Activated T-cell treated with anti-CD3 and anti-CD28 coated beads for 4 hours (primary cell): ENCODE results near the gene MED25.
"Not testable (repeated sequence)": the region's sequence is repeated elsewhere in the genome, so short reads cannot be mapped to it uniquely, and the experiment has no call there.

Source experiments
- DNase-seq: peaks from one replicate; pipeline ENCODE4 v3.0.0-alpha.2; 2020

MED25 gene

GRCh38 chr19:49818649-49819370, 721 bp downstream of the MED25 start:
- no peak for DNase-seq

- DNase-seq = not testable (repeated sequence)
These were observed 1.5 kb downstream of the MED25 start for GRCh38 chr19:49819452-49820115.

GRCh38 chr19:49820125-49820524, 2.0 kb downstream of the MED25 start:
- no peak for DNase-seq

DNA sequence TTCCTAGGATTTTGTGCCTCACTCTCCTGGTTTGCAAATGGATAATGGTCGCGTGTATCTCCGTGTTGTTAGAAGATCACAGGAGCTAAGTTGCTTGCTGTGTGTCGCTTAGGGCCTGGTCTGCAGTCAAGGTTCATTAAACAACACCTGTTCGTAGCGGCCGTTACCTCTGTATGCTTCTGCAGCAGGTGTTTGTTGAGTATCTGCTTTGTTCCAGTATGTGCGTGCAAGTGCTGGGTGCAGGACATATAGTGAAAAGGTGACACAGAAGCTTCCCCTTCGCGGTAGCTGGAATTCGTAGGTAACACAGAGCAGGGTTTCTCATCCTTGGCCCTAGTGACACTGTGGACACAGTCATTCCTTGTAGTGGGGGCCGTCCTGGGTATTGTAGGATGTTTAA, 5.4 kb downstream of the MED25 start:
- DNase-seq = no peak

- no peak for DNase-seq
These were observed 6.6 kb downstream of the MED25 start for GRCh38 chr19:49824662-49825061.

DNA sequence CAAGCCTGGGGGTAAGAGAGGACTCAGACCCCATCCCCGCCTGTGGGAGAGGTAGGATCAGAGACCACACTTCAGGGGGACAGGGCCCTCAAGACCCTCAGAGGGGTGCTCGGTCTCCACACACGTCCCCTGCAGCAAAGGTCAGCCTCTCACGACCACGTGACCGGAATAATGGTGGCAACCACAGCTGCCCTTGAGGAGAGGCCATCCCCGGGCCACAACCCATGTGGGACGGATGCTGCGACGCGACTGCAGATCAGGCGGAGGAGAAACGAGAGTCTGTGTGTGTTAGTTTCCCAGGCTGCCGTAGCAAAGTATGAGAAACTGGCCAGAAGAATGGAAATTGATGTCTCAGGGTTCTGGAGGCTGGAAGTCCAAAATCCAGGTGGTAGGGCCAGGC, 8.9 kb downstream of the MED25 start:
- DNase-seq = no peak

DNA sequence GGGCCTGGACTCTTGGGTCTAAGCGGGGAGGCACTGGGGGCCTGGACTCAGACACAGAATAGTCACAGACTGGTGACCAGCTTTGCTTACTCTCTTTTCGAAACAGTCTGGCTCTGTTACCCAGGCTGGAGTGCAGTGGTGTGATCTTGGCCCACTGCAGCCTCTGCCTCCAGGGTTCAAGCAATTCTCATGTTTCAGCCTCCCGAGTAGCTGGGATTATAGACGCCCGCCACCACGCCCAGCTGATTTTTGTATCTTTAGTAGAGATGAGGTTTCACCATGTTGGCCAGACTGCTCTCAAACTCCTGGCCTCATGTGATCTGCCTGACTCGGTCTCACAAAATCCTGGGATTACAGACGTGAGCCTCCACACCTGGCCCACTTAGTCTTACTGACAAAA, 11.1 kb downstream of the MED25 start:
- DNase-seq = no peak

DNA sequence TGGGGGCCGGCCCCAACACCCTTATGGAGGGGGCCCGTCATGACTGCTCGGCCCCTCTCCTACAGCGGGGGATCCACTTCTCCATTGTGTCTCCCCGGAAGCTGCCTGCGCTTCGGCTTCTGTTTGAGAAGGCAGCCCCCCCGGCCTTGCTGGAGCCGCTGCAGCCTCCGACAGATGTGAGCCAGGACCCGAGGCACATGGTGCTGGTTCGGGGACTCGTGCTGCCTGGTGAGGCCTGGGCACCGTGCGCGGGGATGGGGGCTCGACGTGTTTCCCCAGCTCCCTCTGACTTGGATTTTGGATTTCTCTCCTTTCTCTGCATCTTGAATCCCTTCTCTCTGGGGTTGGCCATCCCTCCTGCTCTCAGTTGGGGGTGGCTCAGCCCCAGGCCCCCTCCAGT, 11.6 kb downstream of the MED25 start:
- no peak for DNase-seq

DNA sequence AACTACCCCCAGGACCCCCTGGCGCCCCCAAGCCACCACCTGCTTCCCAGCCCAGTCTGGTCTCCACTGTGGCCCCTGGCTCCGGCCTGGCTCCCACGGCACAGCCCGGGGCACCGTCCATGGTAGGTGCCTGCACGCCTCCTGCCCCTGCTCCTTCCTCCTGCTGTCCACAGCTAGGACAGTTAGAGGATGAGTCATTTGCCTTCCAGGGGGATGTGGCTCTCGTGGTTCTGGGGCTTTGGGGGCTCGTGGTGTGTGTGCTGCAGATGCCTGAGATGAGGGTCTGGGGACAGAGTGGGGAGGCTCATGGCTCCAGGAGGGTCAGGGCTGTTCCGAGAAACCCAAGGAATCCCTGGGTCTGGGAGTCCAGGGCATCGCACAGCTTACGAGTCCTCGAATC, 12.7 kb downstream of the MED25 start:
- no peak for DNase-seq

GRCh38 chr19:49831592-49831991, 13.5 kb downstream of the MED25 start:
- DNase-seq = no peak

GRCh38 chr19:49832556-49832955, 14.5 kb downstream of the MED25 start:
- DNase-seq = no peak

DNA sequence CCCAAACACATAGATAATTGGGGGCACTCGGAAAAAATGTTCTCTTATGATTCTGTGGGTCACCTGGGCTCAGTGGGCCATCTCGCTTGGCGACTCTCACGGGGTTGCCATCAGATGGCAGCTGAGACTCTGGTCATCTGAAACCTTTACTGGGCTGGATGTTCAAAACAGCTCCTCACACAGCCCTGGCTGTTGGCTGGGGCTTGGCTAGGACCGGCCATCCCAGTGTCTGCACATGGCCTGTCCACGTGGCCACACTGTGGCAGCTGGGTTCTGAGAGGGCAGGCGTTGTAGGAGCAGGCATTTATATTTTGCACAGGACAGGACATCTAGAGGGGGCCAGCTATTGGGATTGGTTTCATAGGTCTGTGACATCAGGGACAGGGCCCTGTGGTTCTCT, 15.5 kb downstream of the MED25 start:
- DNase-seq = no peak

DNA sequence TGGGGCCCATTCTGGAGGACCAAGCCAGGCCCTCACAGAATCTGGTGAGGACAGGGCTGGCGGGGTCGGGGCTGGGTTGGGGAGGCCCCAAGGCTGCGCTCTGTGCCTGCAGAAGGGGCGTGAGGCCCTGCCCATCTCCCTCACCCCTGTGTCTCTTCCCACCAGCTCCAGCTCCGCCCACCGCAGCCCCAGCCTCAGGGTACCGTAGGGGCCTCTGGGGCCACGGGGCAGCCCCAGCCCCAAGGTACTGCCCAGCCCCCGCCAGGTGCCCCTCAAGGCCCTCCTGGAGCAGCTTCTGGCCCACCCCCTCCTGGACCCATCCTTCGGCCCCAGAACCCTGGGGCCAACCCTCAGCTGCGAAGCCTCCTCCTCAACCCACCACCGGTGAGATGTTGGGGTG, 17.5 kb downstream of the MED25 start:
- DNase-seq = no peak

DNA sequence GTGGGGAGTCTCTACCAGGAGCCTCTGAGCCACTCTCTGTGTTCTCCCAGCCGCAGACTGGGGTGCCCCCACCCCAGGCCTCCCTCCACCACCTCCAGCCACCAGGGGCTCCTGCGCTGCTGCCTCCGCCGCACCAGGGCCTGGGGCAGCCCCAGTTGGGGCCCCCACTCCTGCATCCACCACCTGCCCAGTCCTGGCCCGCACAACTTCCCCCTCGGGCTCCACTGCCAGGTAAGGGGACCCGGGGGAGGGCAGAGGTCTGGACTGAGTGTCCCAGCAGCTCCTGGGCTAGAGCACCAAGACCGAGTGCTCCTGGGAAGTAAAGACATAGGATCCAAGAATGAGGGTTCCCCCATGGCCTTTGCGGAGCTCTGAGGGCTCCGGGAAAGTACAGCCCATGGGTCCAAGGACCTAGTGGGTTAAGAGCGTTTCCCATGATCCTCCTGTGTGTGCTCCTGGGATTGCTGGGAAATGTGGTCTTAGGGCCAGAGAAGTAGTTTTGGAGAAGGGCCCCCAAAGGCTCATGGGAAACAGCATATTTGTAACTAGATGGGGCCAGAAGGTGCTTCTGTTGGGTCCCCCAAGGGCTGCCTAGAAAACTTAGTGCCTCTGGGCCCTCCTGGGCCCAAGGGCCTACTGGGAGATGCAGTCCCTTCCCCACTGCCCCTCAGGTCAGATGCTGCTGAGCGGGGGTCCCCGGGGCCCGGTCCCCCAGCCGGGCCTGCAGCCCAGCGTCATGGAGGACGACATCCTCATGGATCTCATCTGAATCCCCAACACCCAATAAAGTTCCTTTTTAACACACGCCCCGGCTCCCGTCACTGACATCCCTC, 18.3 kb downstream of the MED25 start:
- no peak for DNase-seq

DNA sequence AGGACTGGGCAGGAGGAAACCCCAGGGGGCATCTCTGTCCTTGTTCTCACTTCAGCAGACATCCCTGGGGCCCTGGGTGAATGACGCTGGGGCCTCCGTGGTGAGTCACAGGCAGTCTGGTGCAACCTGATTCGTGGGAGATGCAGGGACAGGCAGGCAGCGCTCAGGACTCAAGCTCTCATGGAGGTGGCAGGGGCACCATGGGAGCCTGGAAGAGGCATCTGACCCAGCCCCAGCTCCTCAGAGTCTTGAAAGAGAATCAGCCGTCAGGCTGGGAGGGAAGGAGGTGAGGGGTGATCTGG, 18.9 kb downstream of the MED25 start:
- DNase-seq = no peak

DNA sequence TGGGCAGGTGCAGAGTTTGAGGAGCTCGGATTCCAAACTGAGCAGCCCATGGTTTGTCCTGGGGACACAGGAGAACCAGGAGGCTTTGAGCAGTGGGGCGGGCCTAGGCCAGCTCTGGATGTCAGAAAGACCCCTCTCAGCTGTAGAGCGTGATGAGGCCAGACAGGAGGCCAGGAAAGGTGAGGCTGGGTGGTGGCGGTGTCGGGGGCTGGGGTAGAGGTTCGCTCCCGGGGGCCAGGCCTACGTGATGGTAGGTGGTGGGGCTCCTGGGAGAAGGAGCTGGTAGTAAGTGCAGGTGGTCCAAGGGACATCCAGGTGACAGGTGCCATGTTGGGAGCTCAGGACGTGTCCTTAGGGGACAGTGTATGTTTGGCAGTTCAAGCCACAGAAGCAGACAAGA, 19.3 kb downstream of the MED25 start:
- no peak for DNase-seq

DNA sequence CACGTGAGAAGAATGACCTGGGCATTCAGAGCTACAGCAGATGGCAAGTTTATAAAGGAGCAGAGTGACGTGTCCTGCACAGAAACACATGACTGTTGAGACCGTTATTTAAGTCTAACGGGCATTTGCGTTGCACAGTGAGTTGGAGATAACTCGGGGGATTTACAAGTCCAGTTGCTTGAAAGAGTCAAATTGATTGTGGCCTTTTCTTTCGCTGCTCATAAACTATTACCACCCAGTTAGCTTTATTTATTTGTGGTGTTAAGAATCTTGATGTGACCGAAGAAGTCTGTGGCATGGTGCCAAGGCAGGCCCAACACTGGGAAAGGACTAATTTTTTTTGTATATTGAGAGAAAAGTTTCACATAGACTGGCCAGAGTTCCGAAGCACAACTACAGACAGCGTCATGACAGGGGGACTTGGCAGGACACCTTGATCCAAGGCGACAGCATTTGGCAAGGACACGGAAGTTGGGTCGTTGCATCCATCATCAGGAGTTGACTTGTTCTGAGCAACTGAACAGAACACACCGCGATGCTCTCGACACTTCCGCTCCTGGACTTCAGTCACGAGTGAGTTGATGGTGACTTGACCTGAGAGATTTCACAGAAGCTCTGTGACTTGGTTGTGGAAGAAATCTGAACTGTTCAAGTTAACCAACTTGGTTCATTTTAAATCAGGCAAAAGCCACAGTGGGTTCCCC, 20.9 kb downstream of the MED25 start:
- no peak for DNase-seq

GRCh38 chr19:49839713-49840112, 21.6 kb downstream of the MED25 start:
- no peak for DNase-seq

DNA sequence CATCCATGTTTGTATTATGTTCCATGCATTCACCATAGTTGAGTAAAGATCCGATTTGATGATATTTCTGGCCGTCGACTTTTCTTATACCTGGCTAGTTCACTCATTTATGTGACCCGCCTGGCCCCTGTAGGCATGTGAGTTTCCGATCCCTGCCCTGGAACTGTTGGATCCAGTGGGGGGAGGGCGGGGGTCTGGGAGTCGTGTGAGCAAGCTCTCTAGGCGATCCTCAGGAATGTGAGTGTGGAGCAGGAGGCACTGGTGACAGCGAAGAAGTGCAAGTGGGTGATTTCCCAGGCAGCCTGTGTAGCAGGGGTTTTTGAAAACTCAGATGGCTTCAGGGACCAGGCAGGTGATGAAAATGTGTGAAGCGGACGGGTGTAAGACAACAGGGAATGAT, 22.2 kb downstream of the MED25 start:
- DNase-seq = no peak

- DNase-seq = no peak
These were observed 22.7 kb downstream of the MED25 start for GRCh38 chr19:49840736-49841249.

DNA sequence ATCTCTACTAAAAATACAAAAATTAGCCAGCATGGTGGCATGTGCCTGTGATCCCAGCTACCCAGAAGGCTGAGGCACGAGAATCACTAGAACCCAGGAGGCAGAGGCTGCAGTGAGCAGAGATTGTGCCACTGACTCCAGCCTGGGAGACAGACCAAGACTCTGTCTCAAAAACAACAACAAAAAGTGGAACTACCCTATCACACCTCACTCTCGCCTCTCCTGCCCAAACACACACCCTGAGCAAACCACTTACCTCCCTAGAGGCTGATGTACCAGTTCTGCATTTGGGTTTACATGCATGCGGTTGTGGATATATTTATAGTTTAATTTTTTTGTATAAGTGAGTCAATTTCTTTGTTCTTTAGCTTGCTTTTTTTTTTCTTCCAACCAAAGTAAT, 25.2 kb downstream of the MED25 start:
- DNase-seq = no peak

GRCh38 chr19:49844138-49845095, 26.3 kb downstream of the MED25 start:
- DNase-seq = no peak
